ENCODE results near the gene OR10H3. TPM values are rescaled to one million over a fixed set of nuclear protein-coding genes. Genes with fewer than 3 reads are reported as not detected.
"Not testable (repeated sequence)": the region's sequence is repeated elsewhere in the genome, so short reads cannot be mapped to it uniquely, and the experiment has no call there.

The OR10H3 gene
- total RNA-seq, 6 experiments from 2014 or later: not detected

GRCh38 chr19:15748239-15748638, 10.5 kb downstream of the OR10H3 start:
- peaks cover 0 to 10% of the 10 kb centered on the region in 2 donors for H3K27me3 ChIP-seq
- H3K27ac ChIP-seq: no peak overlapping the region
- no peak for ATAC-seq
- H3K9me3 ChIP-seq: no peaks in the 10 kb centered on the region
- DNase-seq: no peak
- H3K36me3 ChIP-seq: no peaks in the 10 kb centered on the region
- TF ChIP-seq POLR2A (IDR thresholded peaks at IDR 0.05): no peak
- TF ChIP-seq, protein P1, sequence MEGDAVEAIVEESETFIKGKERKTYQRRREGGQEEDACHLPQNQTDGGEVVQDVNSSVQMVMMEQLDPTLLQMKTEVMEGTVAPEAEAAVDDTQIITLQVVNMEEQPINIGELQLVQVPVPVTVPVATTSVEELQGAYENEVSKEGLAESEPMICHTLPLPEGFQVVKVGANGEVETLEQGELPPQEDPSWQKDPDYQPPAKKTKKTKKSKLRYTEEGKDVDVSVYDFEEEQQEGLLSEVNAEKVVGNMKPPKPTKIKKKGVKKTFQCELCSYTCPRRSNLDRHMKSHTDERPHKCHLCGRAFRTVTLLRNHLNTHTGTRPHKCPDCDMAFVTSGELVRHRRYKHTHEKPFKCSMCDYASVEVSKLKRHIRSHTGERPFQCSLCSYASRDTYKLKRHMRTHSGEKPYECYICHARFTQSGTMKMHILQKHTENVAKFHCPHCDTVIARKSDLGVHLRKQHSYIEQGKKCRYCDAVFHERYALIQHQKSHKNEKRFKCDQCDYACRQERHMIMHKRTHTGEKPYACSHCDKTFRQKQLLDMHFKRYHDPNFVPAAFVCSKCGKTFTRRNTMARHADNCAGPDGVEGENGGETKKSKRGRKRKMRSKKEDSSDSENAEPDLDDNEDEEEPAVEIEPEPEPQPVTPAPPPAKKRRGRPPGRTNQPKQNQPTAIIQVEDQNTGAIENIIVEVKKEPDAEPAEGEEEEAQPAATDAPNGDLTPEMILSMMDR (IDR thresholded peaks at IDR 0.05): no peak
- no peaks in the 10 kb centered on the region for H3K4me1 ChIP-seq
- WGBS (ENCODE audit: insufficient coverage, low coverage, low lambda C conversion rate, missing lambda C conversion rate): 62% methylated on average over 2 of the region's 2 CpGs
- no peak overlapping the region for H3K4me3 ChIP-seq
- intact Hi-C loops (cut with DNase I): no loop called here

DNA sequence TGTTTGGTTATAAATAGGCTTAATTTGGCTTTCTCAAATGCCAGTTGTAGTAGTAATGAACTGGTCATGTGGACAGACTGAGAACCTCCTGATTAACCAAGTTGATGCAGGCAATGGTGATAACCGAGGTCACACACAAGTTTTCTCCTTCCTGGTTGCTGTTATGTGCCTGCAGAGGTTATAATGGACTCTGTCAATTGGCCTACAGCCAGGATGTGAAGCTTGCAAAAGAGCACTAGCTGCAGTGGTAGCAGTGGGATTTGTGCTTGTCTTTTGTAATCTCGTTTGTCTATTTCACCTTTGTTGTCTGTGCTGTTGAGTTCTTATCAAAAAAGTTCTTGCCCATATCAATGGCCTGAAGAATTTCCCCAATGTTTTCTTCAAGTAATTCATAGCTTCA, 20.6 kb downstream of the OR10H3 start:
- peak; percentile 51 to 83 (median 64) for ATAC-seq
- intact Hi-C loops (cut with DNase I): no loop called here
- Histone ChIP-seq H3K27ac (no peak overlapping the region), H3K36me3 (no peaks in the 10 kb centered on the region), H3K4me3 (no peak overlapping the region), H3K9me3 (no peaks in the 10 kb centered on the region), H3K27me3 (no peaks in the 10 kb centered on the region), H3K4me1 (peaks cover 0 to 8% (median 0%) of the 10 kb centered on the region in 4 donors)
- TF ChIP-seq, protein P1 (IDR thresholded peaks at IDR 0.05): no peak
- TF ChIP-seq POLR2A (IDR thresholded peaks at IDR 0.05): no peak
- DNase-seq: peak in 1 of 3 donors; percentile 60
- 25% methylated on average over 2 of the region's 2 CpGs for WGBS (ENCODE audit: insufficient coverage, low coverage, low lambda C conversion rate, missing lambda C conversion rate)

- ATAC-seq: peak; percentile 50 to 68 (median 57)
- DNase-seq: peak in 1 of 3 donors; percentile 29
- peaks cover 0 to 8% (median 0%) of the 10 kb centered on the region in 4 donors for H3K4me1 ChIP-seq
- H3K27me3 ChIP-seq: no peaks in the 10 kb centered on the region
- H3K36me3 ChIP-seq: no peaks in the 10 kb centered on the region
- H3K27ac ChIP-seq: no peak overlapping the region
- intact Hi-C loops (cut with DNase I): no loop called here
- no peak overlapping the region for H3K4me3 ChIP-seq
- WGBS (ENCODE audit: insufficient coverage, low coverage, low lambda C conversion rate, missing lambda C conversion rate): 46% methylated on average over 4 of the region's 28 CpGs
- TF ChIP-seq, protein P1 (IDR thresholded peaks at IDR 0.05): peak; percentile 32 to 57 (median 50)
- no peak for TF ChIP-seq POLR2A (IDR thresholded peaks at IDR 0.05)
- H3K9me3 ChIP-seq: no peaks in the 10 kb centered on the region
Observed at GRCh38 chr19:15759962-15760565, 22.3 kb downstream of the OR10H3 start.

DNA sequence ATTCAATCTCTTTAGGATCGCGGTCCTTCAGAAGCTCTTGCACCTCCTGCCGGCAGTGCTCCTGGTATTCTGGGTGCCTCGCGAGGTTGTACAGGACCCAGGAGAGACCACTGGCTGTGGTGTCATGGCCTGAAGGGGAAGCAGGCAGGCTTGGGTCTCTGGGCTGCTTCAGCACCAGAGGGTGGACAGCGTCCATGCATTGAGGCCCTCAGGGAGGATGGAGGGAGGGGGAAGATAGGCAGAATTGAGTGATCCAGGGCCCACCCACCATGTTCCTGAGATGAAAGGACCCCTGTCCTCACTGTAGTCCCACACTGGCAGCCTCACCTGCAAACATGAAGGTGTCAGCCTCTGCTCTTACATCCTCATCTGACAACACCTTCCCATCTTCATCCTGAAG, 31.8 kb downstream of the OR10H3 start:
- WGBS (ENCODE audit: insufficient coverage, low coverage, low lambda C conversion rate, missing lambda C conversion rate): 31% methylated on average over 2 of the region's 6 CpGs
- Histone ChIP-seq H3K4me3 (no peak overlapping the region), H3K27ac (no peak overlapping the region), H3K27me3 (no peaks in the 10 kb centered on the region), H3K4me1 (no peaks in the 10 kb centered on the region), H3K36me3 (no peaks in the 10 kb centered on the region), H3K9me3 (no peaks in the 10 kb centered on the region)
- no peak for TF ChIP-seq POLR2A (IDR thresholded peaks at IDR 0.05)
- TF ChIP-seq, protein P1 (IDR thresholded peaks at IDR 0.05): no peak
- DNase-seq (no peak), ATAC-seq (no peak)
- intact Hi-C loops (cut with DNase I): no loop called here

- H3K9me3 ChIP-seq; H3K36me3 ChIP-seq; DNase-seq; ATAC-seq; intact Hi-C loops (cut with DNase I); H3K4me1 ChIP-seq; H3K4me3 ChIP-seq; H3K27ac ChIP-seq; H3K27me3 ChIP-seq: not testable (repeated sequence)
- WGBS (ENCODE audit: insufficient coverage, low coverage, low lambda C conversion rate, missing lambda C conversion rate): 49% methylated on average over 2 of the region's 3 CpGs
Observed at GRCh38 chr19:15774159-15774558, 36.4 kb downstream of the OR10H3 start.

Data from right lobe of liver (tissue), 6 donors.